SJCRH30 (cell line): ENCODE results near the gene IFRD1. TPM values are rescaled to one million over a fixed set of nuclear protein-coding genes. Genes with fewer than 3 reads are reported as not detected.
"Not testable (repeated sequence)": the region's sequence is repeated elsewhere in the genome, so short reads cannot be mapped to it uniquely, and the experiment has no call there.

ENCODE experiments used
- DNase-seq, 2 experiments: peaks; one replicate each; pipeline ENCODE4 v3.0.0-alpha.2; 2015 to 2020
- H3K27ac ChIP-seq: fragments of 250-450 bp; sonication (Bioruptor Pico); 2 replicates; pipeline ENCODE4 v1.5.1; 2020; ENCODE audit warnings: mild to moderate bottlenecking, moderate library complexity
- H3K27me3 ChIP-seq: fragments of 250-450 bp; sonication (Bioruptor Pico); 2 replicates; pipeline ENCODE4 v1.5.1; 2020; ENCODE audit warnings: mild to moderate bottlenecking, moderate library complexity
- H3K36me3 ChIP-seq: fragments of 250-450 bp; sonication (Bioruptor Pico); 2 replicates; pipeline ENCODE4 v1.5.1; 2020; ENCODE audit warnings: mild to moderate bottlenecking, moderate library complexity
- H3K4me1 ChIP-seq: fragments of 250-450 bp; sonication (Bioruptor Pico); 2 replicates; pipeline ENCODE4 v1.5.1; 2020; ENCODE audit warnings: mild to moderate bottlenecking, moderate library complexity
- H3K4me3 ChIP-seq: fragments of 250-450 bp; sonication (Bioruptor Pico); 2 replicates; pipeline ENCODE4 v1.5.1; 2020; ENCODE audit warnings: mild to moderate bottlenecking, moderate library complexity
- H3K9me3 ChIP-seq: fragments of 250-450 bp; sonication (Bioruptor Pico); replicated peaks from 2 replicates; pipeline ENCODE4 v1.5.1; 2020; ENCODE audit warnings: mild to moderate bottlenecking, moderate library complexity
- total RNA-seq: library from RNA; depleted of rRNA; stranded (reverse); fragments of >200 nt; shearing (Covaris generic); gene quantifications from 2 replicates; pipeline ENCODE4 v1.2.3, GENCODE V29; 2014; rRNA removed

Gene IFRD1
- total RNA-seq, 1 experiment from 2014 or later = 55.9 TPM

- H3K27ac ChIP-seq = no peak overlapping the region
- peaks cover 8% of the 10 kb centered on the region; the same call in 1 of the 2 replicates for H3K4me1 ChIP-seq
- no peak overlapping the region for H3K4me3 ChIP-seq
- H3K36me3 ChIP-seq = no peaks in the 10 kb centered on the region
- H3K9me3 ChIP-seq = no peaks in the 10 kb centered on the region
- DNase-seq = no peak
- no peaks in the 10 kb centered on the region for H3K27me3 ChIP-seq
Measured at GRCh38 chr7:112510743-112511110, 60.5 kb downstream of the IFRD1 start.

GRCh38 chr7:112511451-112512202 lies 61.4 kb downstream of the IFRD1 start:
- peaks cover 8% of the 10 kb centered on the region; the same call in 1 of the 2 replicates for H3K4me1 ChIP-seq
- H3K27me3 ChIP-seq = no peaks in the 10 kb centered on the region
- H3K36me3 ChIP-seq = no peaks in the 10 kb centered on the region
- no peak overlapping the region for H3K4me3 ChIP-seq
- DNase-seq = no peak
- no peak overlapping the region for H3K27ac ChIP-seq
- H3K9me3 ChIP-seq = no peaks in the 10 kb centered on the region

GRCh38 chr7:112512451-112513210 lies 62.4 kb downstream of the IFRD1 start:
- H3K27ac ChIP-seq = no peak overlapping the region
- no peaks in the 10 kb centered on the region for H3K27me3 ChIP-seq
- no peaks in the 10 kb centered on the region for H3K36me3 ChIP-seq
- no peaks in the 10 kb centered on the region for H3K9me3 ChIP-seq
- no peak for DNase-seq
- peaks cover 8% of the 10 kb centered on the region; the same call in 1 of the 2 replicates for H3K4me1 ChIP-seq
- H3K4me3 ChIP-seq = no peak overlapping the region

- H3K27me3 ChIP-seq = no peaks in the 10 kb centered on the region
- no peaks in the 10 kb centered on the region for H3K9me3 ChIP-seq
- H3K4me1 ChIP-seq = no peaks in the 10 kb centered on the region
- DNase-seq = no peak
- H3K4me3 ChIP-seq = no peak overlapping the region
- no peaks in the 10 kb centered on the region for H3K36me3 ChIP-seq
- H3K27ac ChIP-seq = no peak overlapping the region
Measured at GRCh38 chr7:112515989-112516388, 65.7 kb downstream of the IFRD1 start.

- not testable (repeated sequence) for H3K4me1 ChIP-seq, H3K9me3 ChIP-seq, DNase-seq, H3K27ac ChIP-seq, H3K4me3 ChIP-seq, H3K27me3 ChIP-seq, H3K36me3 ChIP-seq
Measured at GRCh38 chr7:112516418-112516817, 66.2 kb downstream of the IFRD1 start.

GRCh38 chr7:112517487-112517886 lies 67.2 kb downstream of the IFRD1 start:
- H3K9me3 ChIP-seq = no peaks in the 10 kb centered on the region
- H3K27me3 ChIP-seq = no peaks in the 10 kb centered on the region
- DNase-seq = no peak
- H3K4me3 ChIP-seq = no peak overlapping the region
- H3K27ac ChIP-seq = no peak overlapping the region
- no peaks in the 10 kb centered on the region for H3K4me1 ChIP-seq
- no peaks in the 10 kb centered on the region for H3K36me3 ChIP-seq

- Histone ChIP-seq H3K4me1 (no peaks in the 10 kb centered on the region), H3K36me3 (no peaks in the 10 kb centered on the region), H3K9me3 (no peaks in the 10 kb centered on the region), H3K27ac (no peak overlapping the region), H3K27me3 (no peaks in the 10 kb centered on the region), H3K4me3 (no peak overlapping the region)
- no peak for DNase-seq
Measured at GRCh38 chr7:112520787-112521186, 70.5 kb downstream of the IFRD1 start.

- Histone ChIP-seq H3K9me3 (no peaks in the 10 kb centered on the region), H3K27me3 (no peaks in the 10 kb centered on the region), H3K4me3 (no peak overlapping the region), H3K4me1 (no peaks in the 10 kb centered on the region), H3K36me3 (no peaks in the 10 kb centered on the region), H3K27ac (no peak overlapping the region)
- no peak for DNase-seq
Measured at GRCh38 chr7:112521942-112522341, 71.7 kb downstream of the IFRD1 start.

GRCh38 chr7:112523871-112524270 lies 73.6 kb downstream of the IFRD1 start:
- H3K36me3 ChIP-seq = no peaks in the 10 kb centered on the region
- H3K27me3 ChIP-seq = no peaks in the 10 kb centered on the region
- no peak for DNase-seq
- H3K27ac ChIP-seq = no peak overlapping the region
- H3K9me3 ChIP-seq = no peaks in the 10 kb centered on the region
- no peak overlapping the region for H3K4me3 ChIP-seq
- no peaks in the 10 kb centered on the region for H3K4me1 ChIP-seq

Other genes starting within 250 kb of the IFRD1 start
- gene DOCK4, start 244.1 kb upstream of the IFRD1 start, total RNA-seq = 8.3 and 11.4 TPM in 2 replicates
- 29.0 and 29.7 TPM in 2 replicates for gene ZNF277, start 243.8 kb upstream of the IFRD1 start, total RNA-seq
- gene LSMEM1, start 30.5 kb downstream of the IFRD1 start, total RNA-seq = 0.30 and 0.51 TPM in 2 replicates